Thoracic aorta (tissue), 2 donors: ENCODE results near the gene CEP20. TPM values are rescaled to one million over a fixed set of nuclear protein-coding genes. Genes with fewer than 3 reads are reported as not detected.
"Not testable (repeated sequence)": the region's sequence is repeated elsewhere in the genome, so short reads cannot be mapped to it uniquely, and the experiment has no call there.

Experiments
- ATAC-seq: fragments of 150-250 bp; one replicate; pipeline ENCODE4 v1.8.0; 2017; ENCODE audit warnings: low read depth; ENCODE audit not compliant: insufficient number of reproducible peaks, low FRiP score
- DNase-seq: peaks from one replicate; pipeline ENCODE4 v3.0.0-alpha.2; 2020; ENCODE audit warnings: low spot score
- H3K27ac ChIP-seq, 2 donors: fragments of 200-600 bp; sonication (generic); 1 replicate in 1 of 2; 2 replicates in 1 of 2; pipeline ENCODE4 v1.5.1; 2016; ENCODE audit warnings: mild to moderate bottlenecking in 2 of 2, moderate library complexity in 2 of 2
- H3K27me3 ChIP-seq: fragments of 200-600 bp; sonication (generic); replicated peaks from 2 replicates; pipeline ENCODE4 v1.6.0; 2016; ENCODE audit warnings: mild to moderate bottlenecking; ENCODE audit not compliant: insufficient read depth
- H3K36me3 ChIP-seq: fragments of 200-600 bp; sonication (generic); one replicate; pipeline ENCODE4 v1.5.1; 2016
- H3K4me1 ChIP-seq, 2 donors: fragments of 200-600 bp; sonication (generic); 1 replicate in 1 of 2; 2 replicates in 1 of 2; pipeline versions ENCODE4 v1.5.1 to v1.6.0; 2016; ENCODE audit warnings: low read depth in 2 of 2, mild to moderate bottlenecking in 1 of 2; ENCODE audit not compliant: control insufficient read depth in 1 of 2
- H3K4me3 ChIP-seq: fragments of 200-600 bp; sonication (generic); 2 replicates; pipeline ENCODE4 v1.5.1; 2016; ENCODE audit warnings: mild to moderate bottlenecking
- H3K9me3 ChIP-seq: fragments of 200-600 bp; sonication (generic); 2 replicates; pipeline ENCODE4 v1.5.1; 2016
- total RNA-seq, 2 donors: library from RNA; depleted of rRNA; stranded (reverse); fragments of >200 nt; gene quantifications; one replicate each; pipeline versions ENCODE4 v1.1.0 to v1.2.3, GENCODE V29; 2016
- TF ChIP-seq, protein P1 (sequence below): fragments of 200-600 bp; sonication (generic); IDR thresholded peaks from one replicate; pipeline ENCODE4 v1.5.1; 2019; ENCODE audit warnings: antibody characterized with exemption

CEP20 gene
- total RNA-seq, result 10 to 100 TPM; 14.9 to 29.1 TPM

- no peaks in the 10 kb centered on the region for H3K9me3 ChIP-seq
- no peaks in the 10 kb centered on the region for H3K27me3 ChIP-seq
- TF ChIP-seq, protein P1, sequence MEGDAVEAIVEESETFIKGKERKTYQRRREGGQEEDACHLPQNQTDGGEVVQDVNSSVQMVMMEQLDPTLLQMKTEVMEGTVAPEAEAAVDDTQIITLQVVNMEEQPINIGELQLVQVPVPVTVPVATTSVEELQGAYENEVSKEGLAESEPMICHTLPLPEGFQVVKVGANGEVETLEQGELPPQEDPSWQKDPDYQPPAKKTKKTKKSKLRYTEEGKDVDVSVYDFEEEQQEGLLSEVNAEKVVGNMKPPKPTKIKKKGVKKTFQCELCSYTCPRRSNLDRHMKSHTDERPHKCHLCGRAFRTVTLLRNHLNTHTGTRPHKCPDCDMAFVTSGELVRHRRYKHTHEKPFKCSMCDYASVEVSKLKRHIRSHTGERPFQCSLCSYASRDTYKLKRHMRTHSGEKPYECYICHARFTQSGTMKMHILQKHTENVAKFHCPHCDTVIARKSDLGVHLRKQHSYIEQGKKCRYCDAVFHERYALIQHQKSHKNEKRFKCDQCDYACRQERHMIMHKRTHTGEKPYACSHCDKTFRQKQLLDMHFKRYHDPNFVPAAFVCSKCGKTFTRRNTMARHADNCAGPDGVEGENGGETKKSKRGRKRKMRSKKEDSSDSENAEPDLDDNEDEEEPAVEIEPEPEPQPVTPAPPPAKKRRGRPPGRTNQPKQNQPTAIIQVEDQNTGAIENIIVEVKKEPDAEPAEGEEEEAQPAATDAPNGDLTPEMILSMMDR, result peak; percentile 32
- H3K4me1 ChIP-seq, result peaks cover 15 to 24% of the 10 kb centered on the region in 2 donors
- H3K4me3 ChIP-seq, result peak within 1 kb of the TSS; percentile 92
- H3K27ac ChIP-seq, result peak within 1 kb of the TSS; percentile 85 to 90
- H3K36me3 ChIP-seq, result peaks cover 4% of the 10 kb centered on the region
- DNase-seq (peak; percentile 100), ATAC-seq (peak; percentile 98)
These were observed at the start of gene CEP20 for GRCh38 chr16:15888072-15888976. Gene CEP20, minus strand, starts transcription at chr16:15888603. Its CDS starts 18 bp downstream, at chr16:15888585.

GRCh38 chr16:15936809-15937208 lies 48.4 kb upstream of the CEP20 start:
- ATAC-seq, H3K36me3 ChIP-seq, H3K27me3 ChIP-seq: not testable (repeated sequence)

DNA sequence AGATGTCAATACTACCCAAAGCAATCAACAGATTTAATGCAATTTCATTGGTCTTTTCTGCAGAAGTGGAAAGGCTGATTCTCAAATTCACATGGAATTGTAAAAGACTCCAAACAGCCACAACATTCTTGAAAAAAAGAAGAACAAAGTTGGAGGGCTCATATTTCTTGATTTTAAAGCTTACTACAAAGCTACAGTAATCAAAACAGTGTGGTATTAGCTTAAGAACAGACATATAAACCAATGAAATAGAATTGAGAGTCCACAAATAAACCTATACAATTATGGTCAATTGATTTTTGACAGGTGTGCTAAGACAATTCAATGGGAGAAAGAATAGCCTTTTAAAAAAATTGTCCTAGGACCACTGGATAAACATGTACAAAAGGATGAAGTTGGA lies 46.6 kb upstream of the CEP20 start:
- Histone ChIP-seq H3K36me3 (no peaks in the 10 kb centered on the region), H3K27ac (no peak overlapping the region), H3K4me3 (no peak overlapping the region), H3K9me3 (no peaks in the 10 kb centered on the region), H3K4me1 (no peaks in the 10 kb centered on the region), H3K27me3 (no peaks in the 10 kb centered on the region)
- no peak for ATAC-seq
- TF ChIP-seq, protein P1, result no peak
- no peak for DNase-seq

More at GRCh38 chr16:15936809-15937208, 48.4 kb upstream of the CEP20 start:
- H3K27ac ChIP-seq, H3K9me3 ChIP-seq, H3K4me1 ChIP-seq, H3K4me3 ChIP-seq, DNase-seq: not testable (repeated sequence)

GRCh38 chr16:15933781-15934180 lies 45.4 kb upstream of the CEP20 start:
- Histone ChIP-seq H3K4me3 (no peak overlapping the region), H3K27me3 (no peaks in the 10 kb centered on the region), H3K36me3 (no peaks in the 10 kb centered on the region), H3K4me1 (no peaks in the 10 kb centered on the region), H3K27ac (no peak overlapping the region), H3K9me3 (no peaks in the 10 kb centered on the region)
- ATAC-seq (no peak), DNase-seq (no peak)
- TF ChIP-seq, protein P1, result no peak

DNA sequence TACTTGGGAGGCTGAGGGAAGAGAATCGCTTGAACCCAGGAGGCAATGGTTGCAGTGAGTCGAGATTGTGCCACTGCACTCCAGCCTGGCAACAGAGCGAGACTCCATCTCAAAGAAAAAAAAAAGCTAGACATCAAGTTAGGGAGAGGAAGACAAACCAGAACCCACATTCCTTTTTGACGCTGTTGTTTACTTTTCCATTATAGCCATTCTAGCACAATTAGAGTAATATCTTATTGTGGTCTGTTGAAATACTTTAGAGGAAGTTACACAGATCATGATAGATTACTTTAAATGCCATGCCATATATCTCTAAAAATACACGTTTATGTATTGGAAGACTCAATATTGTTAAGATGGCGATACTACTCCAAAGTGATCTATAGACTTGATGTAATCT lies 44.5 kb upstream of the CEP20 start:
- H3K4me1 ChIP-seq, result no peaks in the 10 kb centered on the region
- ATAC-seq, result no peak

More for the DNA sequence above, 44.5 kb upstream of the CEP20 start:
- no peaks in the 10 kb centered on the region for H3K27me3 ChIP-seq
- H3K27ac ChIP-seq, result no peak overlapping the region
- no peak for DNase-seq
- H3K9me3 ChIP-seq, result no peaks in the 10 kb centered on the region
- TF ChIP-seq, protein P1, result no peak
- no peak overlapping the region for H3K4me3 ChIP-seq
- H3K36me3 ChIP-seq, result no peaks in the 10 kb centered on the region
